Karpas-422 (cell line): ENCODE data around the gene MBOAT1. TPM values are rescaled to one million over a fixed set of nuclear protein-coding genes. Genes with fewer than 3 reads are reported as not detected.

ENCODE experiments used
- DNase-seq: peaks from one replicate; pipeline ENCODE4 v3.0.0-alpha.2; 2015
- H2AFZ ChIP-seq: fragments of 200-600 bp; sonication (generic); 2 replicates; pipeline ENCODE4 v1.6.1; 2014; ENCODE audit warnings: antibody characterized with exemption, low read length, mixed read lengths
- H3K27ac ChIP-seq: fragments of 200-600 bp; sonication (generic); 2 replicates; pipeline ENCODE4 v1.5.1; 2014; ENCODE audit warnings: mild to moderate bottlenecking, low read length, moderate library complexity
- H3K27me3 ChIP-seq: fragments of 200-600 bp; sonication (generic); 2 replicates; pipeline ENCODE4 v1.6.1; 2014; ENCODE audit warnings: low read length, mixed read lengths
- H3K36me3 ChIP-seq: fragments of 200-600 bp; sonication (generic); 2 replicates; pipeline ENCODE4 v1.6.1; 2014; ENCODE audit warnings: low read length, mixed read lengths; ENCODE audit not compliant: insufficient read depth
- H3K4me1 ChIP-seq: fragments of 200-600 bp; sonication (generic); 2 replicates; pipeline ENCODE4 v1.6.1; 2014; ENCODE audit warnings: mild to moderate bottlenecking, low read length, mixed read lengths
- H3K4me2 ChIP-seq: fragments of 200-600 bp; sonication (generic); 2 replicates; pipeline ENCODE4 v1.6.1; 2014; ENCODE audit warnings: low read length, low read depth, mild to moderate bottlenecking; ENCODE audit not compliant: poor library complexity, severe bottlenecking
- H3K4me3 ChIP-seq: fragments of 200-600 bp; sonication (generic); 2 replicates; pipeline ENCODE4 v1.5.1; 2014; ENCODE audit warnings: mild to moderate bottlenecking, antibody characterized with exemption, low read length, mixed read lengths
- H3K79me2 ChIP-seq: fragments of 200-600 bp; sonication (generic); 2 replicates; pipeline ENCODE4 v1.6.1; 2014; ENCODE audit warnings: mild to moderate bottlenecking, low read length, mixed read lengths
- H3K9ac ChIP-seq: fragments of 200-600 bp; sonication (generic); 2 replicates; pipeline ENCODE4 v1.6.0; 2014; ENCODE audit warnings: low read length
- H3K9me2 ChIP-seq: fragments of 200-600 bp; sonication (generic), shearing (Covaris generic); replicated peaks from 2 replicates; pipeline ENCODE4 v1.6.0; 2014; ENCODE audit warnings: mild to moderate bottlenecking, low read length, moderate library complexity; ENCODE audit not compliant: insufficient read depth
- H3K9me3 ChIP-seq: fragments of 300-700, 200-600 bp; sonication (generic); 2 replicates; pipeline ENCODE4 v1.6.1; 2014; ENCODE audit warnings: low read length, mixed read lengths
- H4K20me1 ChIP-seq: fragments of 200-600 bp; sonication (generic); 2 replicates; pipeline ENCODE4 v1.6.1; 2014; ENCODE audit warnings: mild to moderate bottlenecking, antibody characterized with exemption, low read length, low read depth; ENCODE audit not compliant: insufficient read depth
- total RNA-seq: library from RNA; depleted of rRNA; stranded (reverse); fragments of >200 nt; shearing (Covaris generic); gene quantifications from 2 replicates; pipeline ENCODE4 v1.2.3, GENCODE V29; 2014; ENCODE audit warnings: low replicate concordance

The MBOAT1 gene
- total RNA-seq, 1 experiment from 2014 or later: not detected

- no peak overlapping the region for H3K4me2 ChIP-seq
Measured at GRCh38 chr6:20137837-20138236, 74.4 kb downstream of the MBOAT1 start.

GRCh38 chr6:20137240-20137639, 75.0 kb downstream of the MBOAT1 start:
- Histone ChIP-seq H2AFZ (no peak overlapping the region), H3K4me2 (no peak overlapping the region), H3K9ac (no peak overlapping the region), H3K4me1 (no peaks in the 10 kb centered on the region), H3K4me3 (no peak overlapping the region), H3K27me3 (no peaks in the 10 kb centered on the region), H3K36me3 (no peaks in the 10 kb centered on the region), H3K9me3 (no peaks in the 10 kb centered on the region), H4K20me1 (no peaks in the 10 kb centered on the region), H3K79me2 (no peaks in the 10 kb centered on the region), H3K27ac (no peak overlapping the region), H3K9me2 (no peaks in the 10 kb centered on the region)
- DNase-seq: no peak

More at GRCh38 chr6:20137837-20138236, 74.4 kb downstream of the MBOAT1 start:
- H2AFZ ChIP-seq: no peak overlapping the region
- no peaks in the 10 kb centered on the region for H3K36me3 ChIP-seq
- no peaks in the 10 kb centered on the region for H3K4me1 ChIP-seq
- H3K9ac ChIP-seq: no peak overlapping the region
- no peaks in the 10 kb centered on the region for H3K9me3 ChIP-seq
- DNase-seq: no peak
- H4K20me1 ChIP-seq: no peaks in the 10 kb centered on the region
- no peaks in the 10 kb centered on the region for H3K27me3 ChIP-seq
- no peaks in the 10 kb centered on the region for H3K9me2 ChIP-seq
- no peaks in the 10 kb centered on the region for H3K79me2 ChIP-seq
- no peak overlapping the region for H3K27ac ChIP-seq
- no peak overlapping the region for H3K4me3 ChIP-seq

GRCh38 chr6:20135677-20136268, 76.5 kb downstream of the MBOAT1 start:
- DNase-seq: no peak
- H3K79me2 ChIP-seq: no peaks in the 10 kb centered on the region

GRCh38 chr6:20134613-20135012, 77.7 kb downstream of the MBOAT1 start:
- DNase-seq: no peak
- Histone ChIP-seq H3K36me3 (no peaks in the 10 kb centered on the region), H3K4me2 (no peak overlapping the region), H3K27ac (no peak overlapping the region), H2AFZ (no peak overlapping the region), H3K9ac (no peak overlapping the region), H3K9me2 (no peaks in the 10 kb centered on the region), H4K20me1 (no peaks in the 10 kb centered on the region), H3K4me3 (no peak overlapping the region), H3K27me3 (no peaks in the 10 kb centered on the region), H3K9me3 (no peaks in the 10 kb centered on the region), H3K4me1 (no peaks in the 10 kb centered on the region), H3K79me2 (no peaks in the 10 kb centered on the region)

More at GRCh38 chr6:20135677-20136268, 76.5 kb downstream of the MBOAT1 start:
- Histone ChIP-seq H3K4me3 (no peak overlapping the region), H3K4me1 (no peaks in the 10 kb centered on the region), H3K27me3 (no peaks in the 10 kb centered on the region), H3K9ac (no peak overlapping the region), H4K20me1 (no peaks in the 10 kb centered on the region), H3K4me2 (no peak overlapping the region), H3K9me2 (no peaks in the 10 kb centered on the region), H3K9me3 (no peaks in the 10 kb centered on the region), H2AFZ (no peak overlapping the region), H3K27ac (no peak overlapping the region), H3K36me3 (no peaks in the 10 kb centered on the region)

- Histone ChIP-seq H3K4me2 (no peak overlapping the region), H3K27ac (no peak overlapping the region), H3K9me2 (no peaks in the 10 kb centered on the region), H3K79me2 (no peaks in the 10 kb centered on the region), H2AFZ (no peak overlapping the region), H3K9me3 (no peaks in the 10 kb centered on the region), H3K9ac (no peak overlapping the region), H3K4me1 (no peaks in the 10 kb centered on the region), H3K27me3 (no peaks in the 10 kb centered on the region), H3K36me3 (no peaks in the 10 kb centered on the region), H4K20me1 (no peaks in the 10 kb centered on the region), H3K4me3 (no peak overlapping the region)
- no peak for DNase-seq
Measured at GRCh38 chr6:20129290-20130088, 82.8 kb downstream of the MBOAT1 start.

GRCh38 chr6:20128018-20128417, 84.3 kb downstream of the MBOAT1 start:
- H2AFZ ChIP-seq: no peak overlapping the region
- no peaks in the 10 kb centered on the region for H3K4me1 ChIP-seq
- no peaks in the 10 kb centered on the region for H4K20me1 ChIP-seq
- H3K9ac ChIP-seq: no peak overlapping the region
- H3K27me3 ChIP-seq: no peaks in the 10 kb centered on the region
- no peak for DNase-seq
- H3K4me2 ChIP-seq: no peak overlapping the region
- H3K79me2 ChIP-seq: no peaks in the 10 kb centered on the region
- H3K36me3 ChIP-seq: no peaks in the 10 kb centered on the region
- H3K9me2 ChIP-seq: no peaks in the 10 kb centered on the region
- no peaks in the 10 kb centered on the region for H3K9me3 ChIP-seq
- H3K27ac ChIP-seq: no peak overlapping the region
- no peak overlapping the region for H3K4me3 ChIP-seq

GRCh38 chr6:20126789-20127653, 85.2 kb downstream of the MBOAT1 start:
- Histone ChIP-seq H3K79me2 (no peaks in the 10 kb centered on the region), H3K36me3 (no peaks in the 10 kb centered on the region), H3K27ac (no peak overlapping the region), H4K20me1 (no peaks in the 10 kb centered on the region), H3K9me3 (no peaks in the 10 kb centered on the region), H3K9me2 (no peaks in the 10 kb centered on the region), H3K4me3 (no peak overlapping the region), H3K9ac (no peak overlapping the region), H2AFZ (no peak overlapping the region), H3K27me3 (no peaks in the 10 kb centered on the region), H3K4me2 (no peak overlapping the region), H3K4me1 (no peaks in the 10 kb centered on the region)
- peak; percentile 81 for DNase-seq
